GM12878 (cell line): ENCODE measurements around the gene RPS6KA5.

Experiments
- BACH1 ChIP-seq: fragments of 450-650 bp; IDR thresholded peaks from 2 replicates; pipeline ENCODE4 v1.6.1; 2017; ENCODE audit warnings: mild to moderate bottlenecking, borderline replicate concordance
- CBFB ChIP-seq: IDR thresholded peaks from 2 replicates; pipeline ENCODE4 v1.6.1; 2016; ENCODE audit warnings: antibody characterized with exemption, low read depth
- CHD1 ChIP-seq: IDR thresholded peaks from 2 replicates; pipeline ENCODE4 v1.6.1; 2012; ENCODE audit warnings: low read depth, low read length, improper control_type of control experiment
- CTCF ChIP-seq, 3 experiments: IDR thresholded peaks in 2 of 3; conservative IDR thresholded peaks in 1 of 3; 2 replicates each; pipeline ENCODE4 v1.5.1; 2011; ENCODE audit warnings: low read depth in 3 of 3, low read length in 3 of 3, mild to moderate bottlenecking in 3 of 3, control low read depth in 2 of 3, moderate library complexity in 2 of 3, inconsistent platforms in 1 of 3, mixed read lengths in 1 of 3; ENCODE audit not compliant: control insufficient read depth in 2 of 3, insufficient read depth in 1 of 3; ENCODE audit errors: extremely low read depth in 1 of 3
- EZH2 ChIP-seq: IDR thresholded peaks from 2 replicates; pipeline ENCODE4 v1.6.1; 2012; ENCODE audit warnings: low read depth, mild to moderate bottlenecking, control low read depth, inconsistent platforms, low read length, borderline replicate concordance; ENCODE audit not compliant: control insufficient read depth
- POLR2AphosphoS5 ChIP-seq: IDR thresholded peaks from 2 replicates; pipeline ENCODE4 v1.6.1; 2011; ENCODE audit warnings: mild to moderate bottlenecking, low read length, inconsistent platforms
- RAD51 ChIP-seq: fragments of 450-650 bp; IDR thresholded peaks from 2 replicates; pipeline ENCODE4 v1.6.1; 2016; ENCODE audit warnings: moderate library complexity, mild to moderate bottlenecking, inconsistent platforms
- ZNF274 ChIP-seq: IDR thresholded peaks from one replicate; pipeline ENCODE4 v1.8.0; 2011; ENCODE audit not compliant: insufficient read length, insufficient read depth
- TF ChIP-seq, protein P1 (sequence below): IDR thresholded peaks from 2 replicates; pipeline ENCODE4 v1.6.1; 2011; ENCODE audit warnings: mild to moderate bottlenecking, low read depth, low read length, moderate library complexity; ENCODE audit not compliant: insufficient replicate concordance

- TF ChIP-seq BACH1 (no peak), POLR2AphosphoS5 (no peak), CBFB (no peak), ZNF274 (no peak), RAD51 (no peak), CTCF (IDR thresholded peaks at IDR 0.05 in 2 of 3, conservative IDR thresholded peaks at IDR 0.05 in 1 of 3; ENCODE audit: control insufficient read depth in 2 of 3, extremely low read depth in 1 of 3, insufficient read depth in 1 of 3, low read depth in 3 of 3, low read length in 3 of 3) (no peak), EZH2 (no peak), CHD1 (no peak)
- TF ChIP-seq, protein P1, sequence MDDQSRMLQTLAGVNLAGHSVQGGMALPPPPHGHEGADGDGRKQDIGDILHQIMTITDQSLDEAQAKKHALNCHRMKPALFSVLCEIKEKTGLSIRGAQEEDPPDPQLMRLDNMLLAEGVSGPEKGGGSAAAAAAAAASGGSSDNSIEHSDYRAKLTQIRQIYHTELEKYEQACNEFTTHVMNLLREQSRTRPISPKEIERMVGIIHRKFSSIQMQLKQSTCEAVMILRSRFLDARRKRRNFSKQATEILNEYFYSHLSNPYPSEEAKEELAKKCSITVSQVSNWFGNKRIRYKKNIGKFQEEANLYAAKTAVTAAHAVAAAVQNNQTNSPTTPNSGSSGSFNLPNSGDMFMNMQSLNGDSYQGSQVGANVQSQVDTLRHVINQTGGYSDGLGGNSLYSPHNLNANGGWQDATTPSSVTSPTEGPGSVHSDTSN: no peak
These were observed 201.9 kb downstream of the RPS6KA5 start for GRCh38 chr14:90858511-90858910.
